Activated CD8-positive, alpha-beta memory T cell treated with anti-CD3 and anti-CD28 coated beads, Interleukin-2, amount 50 U/mL, for 24 hours (primary cell): ENCODE measurements around the gene STEAP2.
A peak's percentile ranks its signal among the peaks of the same experiment; 100 is the strongest.
"Not testable (repeated sequence)": the region's sequence is repeated elsewhere in the genome, so short reads cannot be mapped to it uniquely, and the experiment has no call there.

Experiments
- DNase-seq: peaks from one replicate; pipeline ENCODE4 v3.0.0-alpha.2; 2020; ENCODE audit errors: extremely low read depth

STEAP2 gene

GRCh38 chr7:90233569-90233968 is 22.0 kb downstream of the STEAP2 start:
- DNase-seq: no peak

DNA sequence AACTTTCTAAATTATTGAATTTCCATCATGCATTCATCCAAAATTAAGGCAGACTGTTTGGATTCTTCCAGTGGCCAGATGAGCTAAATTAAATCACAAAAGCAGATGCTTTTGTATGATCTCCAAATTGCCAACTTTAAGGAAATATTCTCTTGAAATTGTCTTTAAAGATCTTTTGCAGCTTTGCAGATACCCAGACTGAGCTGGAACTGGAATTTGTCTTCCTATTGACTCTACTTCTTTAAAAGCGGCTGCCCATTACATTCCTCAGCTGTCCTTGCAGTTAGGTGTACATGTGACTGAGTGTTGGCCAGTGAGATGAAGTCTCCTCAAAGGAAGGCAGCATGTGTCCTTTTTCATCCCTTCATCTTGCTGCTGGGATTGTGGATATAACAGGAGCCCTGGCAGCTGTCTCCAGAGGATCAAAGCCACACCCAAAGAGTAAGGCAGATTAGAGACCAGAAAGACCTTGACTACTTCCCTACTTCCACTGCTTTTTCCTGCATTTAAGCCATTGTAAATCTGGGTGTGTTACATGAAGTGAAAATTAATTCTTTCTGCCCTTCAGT is 25.3 kb downstream of the STEAP2 start:
- DNase-seq: no peak

DNA sequence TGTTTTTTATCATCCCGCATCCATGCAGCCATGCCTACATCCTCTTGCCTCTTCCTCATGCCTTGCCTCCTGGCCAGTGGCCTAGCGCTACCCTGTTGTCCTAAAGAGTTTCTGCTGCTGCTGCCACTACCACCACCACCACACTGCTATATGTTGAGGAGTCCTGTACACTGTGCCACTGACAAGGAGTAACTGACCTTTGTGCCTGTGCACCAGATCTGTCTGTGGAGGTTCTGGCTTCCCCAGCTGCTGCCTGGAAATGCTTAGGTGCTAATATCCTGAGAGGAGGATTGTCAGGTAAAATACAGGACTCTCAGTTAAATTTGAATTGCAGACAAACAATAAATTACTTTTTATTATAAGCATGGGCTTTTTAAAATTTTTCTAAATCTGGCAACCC is 26.5 kb downstream of the STEAP2 start:
- no peak for DNase-seq

- DNase-seq: no peak
Measured at GRCh38 chr7:90238583-90238982, 27.0 kb downstream of the STEAP2 start.

GRCh38 chr7:90239050-90239449 is 27.5 kb downstream of the STEAP2 start:
- DNase-seq: no peak

GRCh38 chr7:90239625-90240228 is 28.2 kb downstream of the STEAP2 start:
- DNase-seq: no peak

DNA sequence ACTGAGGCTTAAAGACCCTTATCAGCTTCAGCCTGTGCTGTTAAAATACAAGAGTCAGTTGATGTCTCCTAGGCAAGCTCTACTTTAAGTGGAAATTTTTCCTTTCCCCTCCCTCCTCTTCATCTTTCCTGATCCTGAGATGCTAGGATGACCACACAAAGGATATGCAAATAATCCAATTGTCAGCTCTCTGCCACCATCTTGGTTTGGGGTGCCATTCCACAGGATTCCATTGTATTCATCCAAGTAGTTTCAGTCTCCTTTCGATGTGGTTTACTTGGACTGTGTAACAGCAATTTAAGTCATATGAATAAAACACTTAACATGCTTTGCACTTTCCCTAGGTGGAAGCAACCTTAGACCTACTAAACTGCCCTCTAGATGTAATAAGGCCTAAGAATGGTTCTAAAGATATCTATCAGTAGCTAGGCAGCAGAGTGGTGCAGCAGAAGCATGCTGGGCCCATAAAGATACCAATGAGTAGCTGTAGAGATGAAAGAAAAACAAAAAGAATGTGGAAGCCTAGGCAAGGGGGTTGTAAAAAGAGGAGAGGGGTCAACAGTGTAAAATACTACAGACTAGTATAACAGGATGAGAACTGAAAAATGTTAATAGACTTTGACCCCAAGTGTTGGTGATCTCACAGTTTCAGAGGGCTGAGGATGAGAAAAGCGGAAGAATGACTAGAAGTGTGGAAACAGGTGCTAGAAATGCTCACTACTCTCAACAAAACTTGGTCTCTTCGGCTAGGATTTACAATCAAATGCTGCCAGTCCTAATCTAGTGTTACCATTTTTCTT is 31.0 kb downstream of the STEAP2 start:
- DNase-seq: no peak

DNA sequence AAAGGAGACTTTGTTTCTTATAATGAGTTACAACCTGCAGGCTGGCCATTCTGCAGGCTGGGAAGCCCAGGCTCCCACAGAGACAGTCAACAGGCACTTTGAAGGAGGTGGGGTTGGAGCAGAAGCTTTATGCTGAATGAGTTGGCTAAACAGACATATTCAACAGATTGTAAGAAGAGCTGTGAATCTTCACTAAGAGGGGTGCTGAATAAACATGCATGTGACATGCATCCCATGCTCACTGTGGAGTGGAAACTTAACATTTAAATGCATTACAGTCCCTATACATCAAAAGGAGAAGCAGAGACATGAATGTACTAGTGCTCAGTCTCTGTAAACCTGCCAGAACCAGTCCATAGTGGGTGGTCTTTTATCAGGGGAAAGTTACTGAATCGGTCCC is 32.0 kb downstream of the STEAP2 start:
- no peak for DNase-seq

GRCh38 chr7:90244565-90244908 is 33.0 kb downstream of the STEAP2 start:
- no peak for DNase-seq

- DNase-seq: peak; percentile 63
Measured at GRCh38 chr7:90244909-90245851, 33.6 kb downstream of the STEAP2 start, which contains the start of gene CFAP69. TSS of gene CFAP69 (plus strand) at chr7:90245174. CDS start at chr7:90245425, 251 bp downstream.

DNA sequence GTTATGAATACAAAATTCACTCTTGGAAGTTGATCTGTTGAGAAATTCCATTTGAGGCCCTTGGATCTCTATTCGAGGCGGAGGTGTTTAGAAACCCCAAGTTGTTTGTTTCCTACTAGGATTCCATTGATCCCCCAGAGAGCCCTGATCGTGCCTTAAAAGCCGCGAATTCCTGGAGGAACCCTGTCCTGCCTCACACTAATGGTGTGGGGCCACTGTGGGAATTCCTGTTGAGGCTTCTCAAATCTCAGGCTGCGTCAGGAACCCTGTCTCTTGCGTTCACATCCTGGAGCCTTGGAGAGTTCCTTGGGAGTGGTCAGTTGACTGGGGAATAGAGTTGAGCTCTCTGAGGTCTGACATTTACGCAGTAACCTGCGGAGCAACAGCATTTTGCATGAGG is 34.6 kb downstream of the STEAP2 start:
- no peak for DNase-seq

- DNase-seq: no peak
Measured at GRCh38 chr7:90248706-90249105, 37.2 kb downstream of the STEAP2 start.

- no peak for DNase-seq
Measured at GRCh38 chr7:90250601-90251303, 39.2 kb downstream of the STEAP2 start.

DNA sequence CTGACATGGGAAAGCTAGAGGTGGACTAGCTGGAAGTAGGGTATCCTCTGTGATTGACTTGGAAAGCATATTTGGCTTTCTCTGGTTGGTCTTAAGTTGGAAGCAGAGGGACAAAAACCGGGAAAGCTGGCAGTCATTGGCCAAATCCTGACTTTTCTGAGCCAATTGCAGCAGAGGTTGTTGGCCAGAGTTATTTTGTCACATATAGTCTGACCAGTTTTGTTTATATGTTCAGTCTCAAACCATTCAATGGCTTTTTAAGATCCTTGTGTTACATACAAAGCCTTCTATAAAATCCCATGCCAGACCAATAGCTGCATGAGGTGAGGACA is 39.7 kb downstream of the STEAP2 start:
- DNase-seq: no peak

DNA sequence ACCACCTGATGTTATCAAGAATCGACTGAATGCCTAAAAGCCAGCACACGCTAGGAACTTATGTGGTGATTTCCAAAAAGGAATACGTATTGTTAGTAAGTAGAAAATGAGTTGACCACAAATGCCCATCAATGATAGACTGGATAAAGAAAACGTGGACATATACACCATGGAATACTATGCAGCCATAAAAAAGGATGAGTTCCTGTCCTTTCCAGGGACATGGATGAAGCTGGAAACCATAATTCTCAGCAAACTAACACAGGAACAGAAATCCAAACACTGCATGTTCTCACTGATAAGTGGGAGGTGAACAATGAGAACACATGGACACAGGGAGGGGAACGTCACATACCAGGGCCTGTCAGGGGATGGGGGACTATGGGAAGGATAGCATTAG is 44.5 kb downstream of the STEAP2 start:
- not testable (repeated sequence) for DNase-seq

DNA sequence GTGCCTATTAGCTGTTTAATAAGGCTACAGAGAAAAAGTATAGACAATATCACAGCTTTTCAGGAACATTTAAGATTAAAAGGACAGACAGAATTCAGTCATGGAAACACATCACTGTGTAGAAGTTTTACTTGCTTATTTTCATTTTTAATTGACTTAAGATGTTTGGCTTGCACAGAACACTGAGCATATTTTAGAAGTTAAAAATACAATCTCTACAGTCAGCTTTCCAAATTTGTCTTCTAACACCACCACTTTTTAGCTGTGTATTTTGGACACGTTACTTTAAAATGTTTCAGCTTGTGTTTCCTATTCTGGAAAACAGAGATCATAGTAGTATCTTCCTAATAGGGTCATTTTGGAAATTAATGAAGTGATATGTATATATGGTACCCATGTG is 45.2 kb downstream of the STEAP2 start:
- no peak for DNase-seq

DNA sequence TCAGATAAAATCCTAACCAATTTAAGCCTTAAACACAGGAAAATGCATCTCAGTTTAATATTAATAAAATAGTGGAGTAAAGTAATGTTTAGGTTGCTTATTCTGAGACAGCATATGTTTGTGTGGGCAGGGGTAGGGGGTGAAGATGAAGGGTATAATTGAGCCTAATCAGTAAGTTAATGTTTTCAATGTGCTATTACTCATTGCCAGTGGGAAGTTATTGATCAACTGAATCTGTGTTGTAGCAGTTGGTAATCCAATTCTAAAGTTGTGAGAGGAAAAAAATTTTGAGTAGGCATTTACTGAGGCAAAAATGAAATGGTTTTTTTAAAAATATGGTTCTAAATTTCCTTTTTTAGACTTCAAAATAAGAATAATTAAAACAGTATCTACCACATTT is 49.9 kb downstream of the STEAP2 start:
- no peak for DNase-seq

- no peak for DNase-seq
Measured at GRCh38 chr7:90262438-90262837, 50.9 kb downstream of the STEAP2 start.

DNA sequence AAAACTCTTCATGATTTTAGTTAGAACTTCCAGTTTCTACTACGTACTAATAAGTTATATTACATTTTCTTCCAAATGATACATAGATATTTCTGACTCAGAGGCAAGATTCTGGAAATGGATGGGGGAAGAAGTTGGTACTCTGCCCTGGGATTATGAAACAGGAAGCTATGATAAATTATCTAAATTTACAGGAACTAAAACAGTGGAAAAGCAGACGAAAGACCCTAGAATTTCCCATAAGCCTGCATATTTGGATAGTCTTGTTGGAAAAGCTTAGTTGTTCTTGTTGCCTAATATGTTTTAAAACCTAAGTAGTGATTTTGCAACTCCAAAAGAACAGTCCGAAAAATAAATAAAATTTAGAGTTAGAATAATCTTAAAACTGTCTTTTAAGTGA is 55.3 kb downstream of the STEAP2 start:
- DNase-seq: no peak

DNA sequence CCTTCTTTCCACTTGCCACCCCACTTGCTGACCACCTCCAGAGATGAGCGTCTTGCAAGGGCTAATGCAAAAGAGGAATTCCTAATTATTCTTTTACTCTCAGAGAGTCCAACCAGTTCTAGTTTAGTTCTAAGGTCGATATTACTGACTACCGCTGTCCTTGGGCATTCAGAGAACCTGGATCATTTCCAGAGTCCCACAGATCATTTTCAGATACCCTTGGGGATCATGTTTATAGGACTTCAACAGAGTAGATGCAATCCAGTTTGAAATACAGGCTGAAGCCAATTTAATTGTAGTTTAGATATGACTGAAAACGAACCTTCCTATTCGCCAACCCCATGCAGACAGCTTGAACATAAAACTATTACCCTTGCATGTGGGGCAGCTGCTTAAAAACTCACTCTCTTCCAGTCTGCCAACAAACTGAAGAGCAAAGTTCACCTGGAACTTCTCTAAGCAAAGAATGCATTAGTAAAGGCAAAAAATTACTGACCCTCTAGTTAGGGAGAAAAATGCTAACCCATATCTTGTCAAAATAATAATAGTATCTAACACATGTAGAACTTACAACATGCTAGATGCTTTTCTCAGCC is 55.8 kb downstream of the STEAP2 start:
- no peak for DNase-seq

GRCh38 chr7:90269163-90269562 is 57.6 kb downstream of the STEAP2 start:
- DNase-seq: no peak
